GM19099 (cell line): Measurements from ENCODE around the gene AXIN2.

Source experiments
- POLR2A ChIP-seq: IDR thresholded peaks from 3 replicates; pipeline ENCODE4 v1.6.1; 2011; ENCODE audit warnings: low read depth; ENCODE audit not compliant: insufficient read length; ENCODE audit errors: extremely low read depth

The AXIN2 gene

DNA sequence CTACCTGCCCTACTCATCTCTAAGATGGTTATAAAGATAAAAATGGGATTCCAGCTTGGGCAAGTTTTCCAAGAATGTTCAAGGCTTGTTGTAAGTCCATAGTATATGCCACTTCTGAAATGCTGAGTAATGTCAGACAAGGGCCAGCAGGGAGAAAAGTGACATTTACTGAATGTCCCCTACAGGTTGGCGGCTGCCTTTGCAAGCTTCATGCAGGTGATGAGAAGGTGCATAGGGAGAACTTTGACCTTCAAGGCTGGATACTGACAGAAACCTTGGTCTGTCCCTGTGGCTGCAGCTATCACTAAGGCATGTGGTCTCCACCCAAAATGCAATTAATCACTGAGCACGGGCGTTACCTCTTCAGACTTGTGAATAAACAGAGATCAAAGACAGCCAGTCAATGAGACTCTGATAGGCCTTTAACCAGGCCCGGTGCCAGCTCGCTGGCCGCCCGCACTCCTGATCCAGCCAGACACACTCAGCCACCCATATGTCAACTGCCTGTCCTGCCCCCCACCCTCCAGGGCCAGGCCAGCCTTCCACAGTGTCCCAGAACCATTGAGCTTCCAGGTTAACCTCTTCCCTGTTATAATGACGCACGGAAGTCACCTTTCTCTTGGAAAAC, 26.8 kb upstream of the AXIN2 start:
- TF ChIP-seq POLR2A, result no peak

DNA sequence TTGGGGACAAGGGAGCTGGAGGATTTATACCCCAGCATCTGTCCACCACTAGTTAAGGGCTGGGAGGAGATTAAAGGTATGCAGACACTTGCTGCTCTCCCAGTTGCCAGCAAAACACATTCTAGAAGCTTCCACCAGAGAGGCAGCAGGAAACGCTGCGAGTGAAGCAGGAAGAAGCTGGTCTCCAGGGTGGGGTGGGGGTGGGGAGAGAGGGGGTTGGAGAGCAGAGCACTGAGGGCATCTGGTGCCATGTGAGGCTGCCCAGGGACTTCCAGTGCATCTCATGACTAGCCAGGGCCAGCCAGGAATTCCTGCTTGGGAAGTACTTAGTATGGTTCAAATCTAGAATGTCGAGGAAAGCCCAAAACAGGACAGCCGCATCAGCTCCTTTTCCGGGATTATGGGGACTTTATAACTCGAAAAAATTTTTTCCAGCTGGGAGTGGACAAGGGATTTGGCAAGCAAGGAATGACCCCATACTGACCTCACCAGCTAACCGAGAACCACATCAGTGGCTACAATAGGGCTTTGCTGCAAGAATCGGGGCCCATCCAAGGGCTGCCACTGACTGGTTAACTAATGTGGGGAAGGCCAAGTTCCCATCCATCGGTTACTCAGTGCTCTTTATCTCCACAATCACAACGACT, 26.2 kb upstream of the AXIN2 start:
- TF ChIP-seq POLR2A, result no peak

DNA sequence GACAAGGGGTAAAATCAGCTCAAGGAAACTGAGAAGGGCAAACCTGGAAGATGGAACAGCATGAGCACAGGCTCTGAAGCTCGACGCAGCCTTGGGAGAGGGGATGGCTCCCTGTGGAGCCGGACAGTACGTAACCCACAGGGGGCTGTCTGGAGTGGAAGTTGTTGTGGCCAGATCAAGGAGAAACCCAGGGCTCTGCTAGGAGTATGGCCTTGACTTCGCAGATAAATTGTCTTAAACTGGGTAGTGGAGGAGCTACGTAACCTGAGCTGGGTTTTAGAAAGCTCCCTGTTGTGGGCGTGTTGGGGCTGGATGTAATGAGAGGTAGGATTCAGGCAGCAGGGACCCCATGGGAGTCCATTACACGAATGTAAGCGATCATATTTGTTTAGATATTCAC, 25.5 kb upstream of the AXIN2 start:
- TF ChIP-seq POLR2A, result no peak

DNA sequence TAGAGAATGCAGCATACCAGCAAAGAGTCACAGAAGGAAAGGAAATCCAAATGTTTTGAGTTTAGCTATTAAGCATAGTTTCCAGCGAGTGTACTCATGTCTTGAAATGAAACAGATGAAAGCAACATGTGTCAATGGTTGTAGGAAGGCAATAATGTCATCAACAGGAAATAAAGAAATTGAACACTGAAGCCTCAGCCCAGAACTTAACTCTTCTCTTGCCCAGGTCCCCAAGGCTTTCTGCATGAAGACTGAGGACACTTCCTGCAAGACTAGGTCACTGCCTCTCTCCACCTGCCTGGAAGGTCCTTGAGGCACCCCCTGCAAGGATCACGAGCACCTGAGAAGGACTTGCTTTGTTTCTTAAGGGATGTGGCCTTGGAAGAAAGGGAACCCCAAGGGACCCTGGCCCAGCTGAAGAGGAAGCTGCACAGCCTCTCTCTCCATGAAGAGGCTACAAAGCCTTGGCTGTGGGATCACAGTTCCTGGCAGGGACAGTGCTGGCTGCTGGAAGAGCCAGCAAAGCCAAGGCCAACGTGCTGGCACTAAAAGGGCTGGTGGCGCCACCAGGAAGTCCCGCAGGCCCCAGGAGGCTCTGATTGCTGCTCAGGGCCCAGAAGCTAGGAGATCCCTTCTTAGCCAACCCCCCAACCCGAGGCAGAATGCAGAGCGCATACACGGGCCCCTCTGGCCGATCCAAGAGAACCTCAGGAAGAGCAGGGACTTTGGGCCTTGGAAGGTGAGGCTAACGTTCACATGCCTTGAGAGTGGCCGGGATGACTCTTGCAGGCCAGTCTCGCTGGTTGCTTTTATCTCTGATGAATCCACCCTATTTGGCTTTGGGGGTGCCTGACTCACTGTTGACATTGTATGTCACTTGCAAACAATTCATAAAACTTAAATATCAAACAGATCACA, 23.4 kb upstream of the AXIN2 start:
- TF ChIP-seq POLR2A, result no peak

DNA sequence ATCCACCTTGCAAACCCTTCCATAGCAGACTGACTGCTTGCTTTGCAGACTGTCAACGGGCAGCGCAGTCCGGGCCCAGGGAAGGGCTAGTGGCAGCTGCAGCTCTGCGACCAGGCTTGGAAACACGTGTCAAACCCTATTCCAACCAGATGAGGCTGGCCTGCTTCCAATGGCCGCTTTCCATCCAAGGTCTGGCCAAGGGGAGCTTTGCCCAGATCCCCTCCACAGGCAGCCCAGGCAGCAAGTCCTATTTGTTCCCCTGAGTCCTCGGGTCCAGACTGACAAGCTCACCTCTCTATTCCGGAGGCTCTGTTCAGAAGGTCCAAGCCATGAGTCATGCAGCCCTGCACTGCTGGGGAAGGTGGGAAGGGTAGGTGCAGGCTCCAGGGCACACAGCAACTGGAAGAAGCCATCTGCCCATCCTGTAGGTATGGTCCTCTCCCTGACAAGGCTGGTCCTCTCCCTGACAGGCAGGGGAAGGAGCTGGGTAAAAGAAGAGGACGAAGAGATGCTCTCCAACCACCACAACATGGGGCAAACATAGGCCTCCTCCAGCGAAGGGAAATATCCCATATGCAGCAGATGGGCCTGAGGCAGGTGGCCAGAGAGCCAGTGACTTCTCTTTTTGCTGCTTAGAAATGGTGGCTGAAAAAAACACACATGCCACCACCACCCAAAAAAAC, 22.6 kb upstream of the AXIN2 start:
- TF ChIP-seq POLR2A, result no peak

DNA sequence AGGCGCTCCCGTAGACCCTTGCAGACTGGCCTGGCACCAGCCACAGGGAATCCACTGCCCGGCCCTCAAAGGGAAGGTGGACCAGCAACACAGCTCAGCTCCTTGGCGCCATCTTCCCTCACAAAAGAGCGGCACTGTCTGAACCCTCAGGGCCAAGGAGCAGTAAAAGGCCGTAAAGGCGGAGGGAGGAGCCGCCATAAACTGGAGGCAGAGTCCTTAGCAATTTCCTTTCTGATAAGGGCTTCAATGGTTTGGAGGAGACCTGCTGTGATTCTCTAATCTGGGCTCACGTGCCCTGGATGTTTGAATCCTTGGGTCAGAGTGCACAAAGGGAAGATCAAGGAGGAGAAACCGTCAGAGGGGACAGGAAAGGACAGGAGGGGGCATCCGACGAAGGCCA, 15.5 kb upstream of the AXIN2 start:
- TF ChIP-seq POLR2A, result no peak

DNA sequence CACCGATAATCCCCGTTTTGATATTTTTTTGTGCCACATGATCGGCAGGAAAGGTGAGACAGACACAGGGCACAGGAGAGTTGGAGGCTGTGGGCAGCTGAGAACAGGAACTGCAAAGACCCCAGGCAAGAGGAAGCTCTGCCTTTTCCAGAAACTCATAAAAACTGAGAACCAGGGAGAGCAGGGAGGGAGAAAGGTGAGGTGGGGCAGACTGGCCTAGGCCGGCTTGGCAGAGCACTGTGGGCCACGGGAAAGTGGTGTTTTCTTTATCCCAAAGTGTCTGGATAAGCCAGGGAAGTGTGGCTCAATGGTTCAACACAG, 11.8 kb upstream of the AXIN2 start:
- no peak for TF ChIP-seq POLR2A

DNA sequence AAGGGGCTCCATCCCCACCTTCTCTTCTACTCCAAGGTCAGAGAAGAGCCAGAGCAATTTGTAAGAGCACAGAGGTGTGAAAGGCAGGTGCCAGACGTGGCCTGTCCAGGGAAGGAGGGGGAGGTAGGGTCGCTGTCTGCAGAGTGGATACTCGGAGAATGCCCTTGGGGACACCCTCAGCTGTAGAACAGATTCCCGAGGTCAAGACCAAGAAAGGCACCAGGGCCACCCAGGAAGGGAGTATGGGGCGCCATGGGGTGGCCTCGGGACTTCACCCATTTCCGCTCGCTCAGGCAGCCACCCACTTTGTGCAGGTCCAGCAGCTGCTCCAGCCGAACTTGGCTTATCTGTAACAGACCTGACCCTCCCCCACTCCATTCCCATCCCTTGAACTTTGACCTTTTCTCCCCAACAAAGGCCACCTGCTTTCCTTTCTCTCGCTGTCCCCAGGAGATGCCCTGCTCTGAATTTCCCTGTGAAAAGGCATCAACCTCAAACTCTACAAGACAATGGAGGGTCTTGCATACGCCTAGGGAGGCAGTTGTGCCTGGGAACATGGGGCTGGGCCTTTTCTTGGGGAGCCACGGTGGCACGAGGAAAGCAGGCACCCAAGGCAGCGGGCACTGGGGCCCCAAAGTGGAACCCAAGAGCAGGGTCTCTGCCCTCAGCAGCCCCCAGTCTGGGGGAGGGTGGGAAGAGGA, 11.3 kb upstream of the AXIN2 start:
- no peak for TF ChIP-seq POLR2A

DNA sequence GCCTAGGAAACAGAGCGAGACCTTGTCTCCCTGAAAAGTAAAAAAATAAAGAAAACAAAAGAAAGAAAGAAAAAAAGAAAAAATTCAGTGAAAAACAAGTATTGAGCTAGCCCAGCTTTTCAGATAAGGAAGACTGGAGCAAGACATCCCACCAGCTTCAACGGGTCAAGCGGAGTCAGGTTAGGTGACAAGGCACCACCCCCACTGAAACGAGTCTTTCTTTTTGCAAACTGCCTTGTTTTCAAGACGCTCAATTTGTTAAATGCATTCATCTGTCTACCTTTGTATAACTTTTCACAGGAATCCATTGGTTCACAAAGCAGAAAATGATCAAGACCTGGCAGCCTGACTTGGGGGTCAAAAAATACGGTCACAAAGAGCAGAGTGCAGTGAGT, 10.7 kb upstream of the AXIN2 start:
- no peak for TF ChIP-seq POLR2A

DNA sequence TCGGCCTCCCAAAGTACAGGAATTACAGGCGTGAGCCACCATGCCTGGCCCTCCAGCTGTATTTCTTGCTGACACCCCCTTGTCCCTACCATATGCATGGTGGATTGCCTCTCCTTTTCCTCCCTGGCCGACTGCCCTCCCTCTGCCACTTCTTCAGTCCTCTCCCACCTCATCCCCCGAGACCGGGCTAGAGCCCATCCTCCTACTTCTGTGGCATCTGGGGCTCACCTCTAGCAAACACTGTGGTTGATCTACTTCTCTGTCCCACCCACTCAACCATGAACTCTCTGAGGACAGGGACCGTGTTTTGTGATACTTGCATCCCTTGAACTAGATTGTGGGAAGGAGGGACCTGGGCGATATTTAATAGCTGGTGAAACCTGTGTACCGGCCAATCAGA, 7.5 kb upstream of the AXIN2 start:
- no peak for TF ChIP-seq POLR2A

DNA sequence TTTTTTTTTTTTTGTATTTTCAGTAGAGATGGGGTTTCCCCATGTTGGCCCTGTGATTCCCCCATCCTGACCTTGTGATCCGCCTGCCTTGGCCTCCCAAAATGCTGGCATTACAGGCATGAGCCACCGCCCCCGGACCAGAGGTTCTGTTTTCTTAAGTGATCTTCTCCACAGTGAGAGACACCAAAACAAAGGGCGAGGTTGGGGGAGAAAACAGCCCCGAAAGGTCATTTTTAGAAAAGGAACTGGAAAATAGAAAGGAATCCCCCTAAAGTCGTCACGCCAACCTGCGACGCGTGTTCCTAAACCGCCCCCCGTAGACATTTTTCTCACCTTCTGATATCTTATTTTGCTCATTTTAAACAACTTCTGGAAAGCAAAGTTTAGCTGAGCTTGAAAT, 6.1 kb upstream of the AXIN2 start:
- TF ChIP-seq POLR2A, result no peak

DNA sequence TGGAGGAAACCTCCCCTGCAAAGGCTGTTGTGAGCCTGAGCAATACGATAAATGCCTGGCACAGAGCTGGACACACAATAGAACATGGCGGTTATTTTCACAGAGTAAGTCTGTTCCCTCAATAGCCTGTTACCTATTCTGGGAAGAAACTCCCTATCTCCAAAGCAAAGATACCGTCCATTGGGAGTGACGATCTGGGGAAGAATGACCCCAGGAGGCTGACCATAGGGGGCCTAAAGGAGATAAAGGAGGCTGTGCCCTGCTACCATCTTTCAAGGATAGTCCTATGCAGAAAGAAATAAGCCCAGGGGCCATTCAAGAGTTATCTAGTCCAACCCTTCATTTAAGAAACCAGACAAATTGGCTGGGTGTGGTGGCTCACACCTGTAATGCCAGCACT, 4.1 kb upstream of the AXIN2 start:
- no peak for TF ChIP-seq POLR2A

DNA sequence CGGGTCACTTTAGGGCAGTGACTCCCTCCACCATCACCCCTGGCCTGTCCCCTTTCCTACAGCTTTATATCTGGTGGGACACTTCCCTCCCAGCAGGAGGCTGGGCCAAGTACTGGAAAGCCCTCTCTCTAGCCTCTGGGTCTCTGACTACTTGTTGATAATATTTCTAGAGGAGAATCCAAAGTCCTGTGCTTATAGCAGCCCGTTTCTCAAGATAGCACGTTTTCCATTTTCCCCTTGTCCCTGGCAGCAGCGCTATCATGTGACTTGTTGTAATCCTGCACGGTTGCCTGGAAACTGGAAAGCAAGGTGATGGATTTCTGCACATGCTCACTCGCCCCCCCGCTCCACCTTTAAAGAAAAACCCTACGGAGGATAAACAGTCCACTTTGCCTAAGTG, 3.3 kb upstream of the AXIN2 start:
- no peak for TF ChIP-seq POLR2A

DNA sequence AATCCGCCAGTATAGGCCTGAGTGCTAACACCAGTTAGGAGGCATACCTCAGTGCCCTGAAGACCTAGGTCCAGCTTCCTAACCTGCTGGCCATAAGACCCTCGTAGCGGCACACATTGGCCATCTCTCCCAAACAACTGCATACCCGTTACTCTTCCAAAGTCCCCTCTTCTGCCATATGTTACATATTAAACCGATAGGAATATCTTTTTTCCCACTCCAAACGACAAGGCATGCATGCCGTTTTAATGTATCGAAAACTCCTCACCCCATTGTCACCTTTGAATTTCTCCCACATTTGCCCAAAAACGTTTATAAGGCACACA, 721 bp upstream of the AXIN2 start:
- no peak for TF ChIP-seq POLR2A
